HG02981 (cell line): ENCODE data around the gene CES4A.
"Not testable (repeated sequence)": the region's sequence is repeated elsewhere in the genome, so short reads cannot be mapped to it uniquely, and the experiment has no call there.

Experiments used
- ATAC-seq: cut with Tn5 transposase; IDR thresholded peaks from one replicate; pipeline ENCODE4 v1.9.1; 2021; ENCODE audit warnings: mild to moderate bottlenecking, moderate library complexity; ENCODE audit not compliant: unreplicated experiment

Gene CES4A

DNA sequence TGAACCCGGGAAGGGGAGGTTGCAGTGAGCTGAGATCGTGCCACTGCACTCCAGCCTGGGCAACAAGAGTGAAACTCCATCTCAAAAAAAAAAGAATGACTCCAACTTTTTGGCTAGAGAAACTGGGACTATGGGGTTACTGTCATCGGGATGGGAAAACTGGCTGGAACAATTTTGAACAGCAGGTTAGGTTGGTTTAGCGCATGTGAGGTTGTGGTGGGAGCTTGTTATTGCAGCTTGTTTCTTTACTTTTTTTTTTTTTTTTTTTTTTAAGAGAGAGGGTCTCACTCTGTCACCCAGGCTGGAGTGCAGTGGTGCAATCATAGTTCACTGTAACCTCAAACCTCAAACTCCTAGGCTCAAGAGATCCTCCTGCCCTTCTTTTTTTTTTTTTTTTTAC, 53.1 kb downstream of the CES4A start:
- ATAC-seq: not testable (repeated sequence)

DNA sequence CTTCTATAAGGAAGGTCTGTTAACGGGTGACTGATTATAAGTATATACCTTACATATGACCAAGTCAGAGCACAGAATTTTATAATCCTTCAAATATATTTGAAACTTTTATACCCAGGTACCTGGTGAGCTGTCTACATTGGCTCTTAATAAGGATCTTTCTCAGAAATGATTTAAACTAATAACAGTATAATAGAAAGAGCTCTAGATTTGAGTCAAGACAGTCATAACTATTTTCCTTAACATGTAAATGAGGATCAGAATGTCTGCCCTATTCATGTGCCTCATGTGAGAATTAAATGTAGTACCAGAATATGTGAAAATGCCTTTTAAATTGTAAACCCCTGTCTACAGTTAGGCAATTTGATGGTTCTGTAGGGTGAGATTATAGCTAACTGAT, 55.0 kb downstream of the CES4A start:
- no peak for ATAC-seq

DNA sequence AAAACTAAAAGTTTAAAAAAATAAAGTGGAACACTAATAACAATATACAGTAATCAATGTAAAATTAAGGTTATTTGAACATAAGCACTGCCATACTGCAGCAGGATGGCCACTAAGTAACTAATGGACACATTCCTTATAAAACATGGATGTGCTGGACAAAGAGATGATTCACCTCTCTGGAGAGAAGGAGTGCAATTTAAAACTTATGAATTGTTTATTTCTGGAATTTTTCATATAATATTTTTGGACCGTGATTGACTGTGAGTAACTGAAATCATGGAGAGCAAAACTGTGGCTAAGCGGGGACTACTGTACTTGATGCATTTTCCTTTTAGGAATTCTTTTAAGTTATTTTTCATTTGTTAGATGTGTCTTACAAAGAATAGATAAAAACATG, 62.4 kb downstream of the CES4A start:
- ATAC-seq: no peak

DNA sequence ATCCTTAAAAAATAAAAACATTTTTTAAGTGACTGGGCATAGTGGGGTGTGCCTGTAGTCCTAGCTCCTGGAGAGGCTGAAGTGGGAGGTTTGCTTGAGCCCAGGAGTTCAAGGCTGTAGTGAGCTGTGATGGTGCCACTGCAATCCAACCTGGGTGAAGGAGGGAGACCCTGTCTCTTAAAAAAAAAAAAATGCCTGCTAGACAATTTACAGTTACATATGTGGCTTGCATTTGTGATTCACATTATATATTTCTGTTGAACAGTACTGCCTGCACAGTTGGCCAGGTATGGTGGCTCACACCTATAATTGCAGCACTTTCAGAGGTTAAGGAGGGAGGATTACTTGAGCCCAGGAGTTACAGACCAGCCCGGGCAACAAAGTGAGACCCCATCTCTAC, 64.0 kb downstream of the CES4A start:
- ATAC-seq: no peak

DNA sequence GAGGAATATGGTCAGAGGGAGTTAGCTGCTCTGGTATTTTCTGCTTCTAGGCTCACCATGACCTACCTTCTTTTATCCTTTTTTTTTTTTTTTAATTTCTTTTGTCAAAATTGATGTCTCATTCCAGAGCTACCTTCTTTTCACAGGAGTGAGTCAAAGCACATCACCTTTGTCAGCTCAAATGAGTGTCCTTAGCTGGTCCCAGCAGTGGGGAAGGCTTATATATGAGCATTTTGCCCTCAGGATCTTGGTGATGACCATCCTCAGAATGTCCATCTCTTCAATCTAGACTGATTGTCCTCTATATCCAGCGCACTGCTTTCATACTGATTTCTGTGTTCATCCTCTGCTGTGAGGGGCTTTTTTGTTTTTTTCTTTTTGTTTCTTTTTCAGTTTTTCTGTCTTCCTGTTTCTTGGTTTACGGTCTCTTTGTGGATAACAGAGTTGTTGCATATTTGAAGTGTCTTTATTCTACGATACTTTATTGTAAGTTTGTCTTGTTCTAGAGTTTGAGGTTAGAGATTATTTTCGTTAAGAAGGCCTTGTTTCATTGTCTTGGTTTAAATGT, 65.5 kb downstream of the CES4A start:
- ATAC-seq: no peak

DNA sequence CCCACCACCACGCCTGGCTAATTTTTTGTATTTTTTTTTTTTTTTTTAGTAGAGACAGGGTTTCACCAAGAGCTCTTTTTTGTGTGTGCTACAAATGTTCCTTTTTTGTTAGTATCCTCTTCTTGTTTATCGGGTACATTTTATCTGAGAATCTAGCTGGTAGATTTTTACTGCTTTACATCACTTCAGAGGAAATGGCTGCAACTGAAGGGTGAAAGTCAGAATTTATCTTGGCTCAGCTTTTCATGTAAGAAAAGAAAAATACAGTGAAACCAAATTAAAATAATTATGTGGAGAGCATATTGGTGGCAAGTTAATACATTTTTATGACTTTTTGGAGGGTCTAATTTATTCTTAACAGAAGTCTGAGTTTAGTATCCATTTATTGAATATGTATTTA, 66.5 kb downstream of the CES4A start:
- no peak for ATAC-seq

DNA sequence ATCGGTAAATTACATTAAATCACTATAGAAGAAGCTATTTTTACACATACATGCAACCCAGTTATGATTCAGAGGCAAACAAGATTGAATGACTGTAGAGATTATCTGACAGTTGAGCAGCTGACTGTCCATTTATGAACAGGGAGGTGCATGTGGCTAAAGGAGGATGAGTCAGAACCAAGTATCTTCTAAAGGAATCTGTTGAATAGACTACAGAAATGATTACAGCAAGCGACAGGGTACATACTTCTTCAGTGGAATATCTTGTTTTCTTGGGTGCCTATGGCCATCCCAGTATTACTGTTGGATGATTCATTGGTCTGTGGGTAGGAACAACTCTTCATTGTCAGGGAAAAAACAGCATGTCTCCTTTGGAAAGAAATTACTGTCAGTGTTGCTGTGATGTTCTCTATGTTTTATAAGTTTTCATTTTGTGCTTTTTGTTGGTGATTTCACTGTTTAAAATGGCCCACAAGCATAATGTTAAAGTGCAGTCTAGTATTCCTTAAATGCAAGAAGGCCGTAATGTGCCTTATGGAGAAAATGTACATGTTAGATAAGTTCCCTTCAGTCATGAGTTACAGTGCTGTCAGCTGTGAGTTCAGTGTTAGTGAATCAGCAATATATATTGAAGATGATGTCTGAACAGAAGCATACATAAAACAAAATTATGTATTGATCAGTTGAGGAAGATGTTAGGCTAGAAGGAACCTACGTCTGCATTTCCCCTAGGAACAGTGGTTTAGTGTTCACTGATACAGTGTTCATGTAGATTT, 67.5 kb downstream of the CES4A start:
- ATAC-seq: no peak
